NCI-H1417 (cell line): ENCODE measurements around the gene FAM117B.
A peak's percentile ranks its signal among the peaks of the same experiment; 100 is the strongest.
"Not testable (repeated sequence)": the region's sequence is repeated elsewhere in the genome, so short reads cannot be mapped to it uniquely, and the experiment has no call there.

Source experiments
- DNase-seq, 3 experiments: peaks; one replicate each; lab custom pipeline; 2025; lab: John Stamatoyannopoulos, UW

Gene FAM117B

GRCh38 chr2:202703091-202703490 is 68.3 kb downstream of the FAM117B start:
- DNase-seq = no peak

GRCh38 chr2:202704248-202704647 is 69.5 kb downstream of the FAM117B start:
- DNase-seq = no peak

- DNase-seq = peak in 1 of 3 experiments; percentile 28
Observed at GRCh38 chr2:202705446-202706020, 70.8 kb downstream of the FAM117B start.

GRCh38 chr2:202714971-202715935 is 80.5 kb downstream of the FAM117B start:
- DNase-seq = not testable (repeated sequence)

GRCh38 chr2:202716114-202716718 is 81.4 kb downstream of the FAM117B start:
- DNase-seq = no peak

GRCh38 chr2:202716953-202717597 is 82.3 kb downstream of the FAM117B start:
- no peak for DNase-seq

- DNase-seq = no peak
Observed at GRCh38 chr2:202717598-202718310, 83.0 kb downstream of the FAM117B start.

- DNase-seq = peak in 1 of 3 experiments; percentile 2
Observed at GRCh38 chr2:202718614-202719013, 83.8 kb downstream of the FAM117B start.

- DNase-seq = no peak
Observed at GRCh38 chr2:202720226-202720625, 85.5 kb downstream of the FAM117B start.

GRCh38 chr2:202721621-202722020 is 86.9 kb downstream of the FAM117B start:
- no peak for DNase-seq

GRCh38 chr2:202723746-202724145 is 89.0 kb downstream of the FAM117B start:
- DNase-seq = no peak

- DNase-seq = no peak
Observed at GRCh38 chr2:202726070-202726469, 91.3 kb downstream of the FAM117B start.

GRCh38 chr2:202736826-202737225 is 102.1 kb downstream of the FAM117B start:
- DNase-seq = no peak

GRCh38 chr2:202743613-202744012 is 108.8 kb downstream of the FAM117B start:
- DNase-seq = no peak

GRCh38 chr2:202749477-202749876 is 114.7 kb downstream of the FAM117B start:
- no peak for DNase-seq

GRCh38 chr2:202750763-202751427 is 116.1 kb downstream of the FAM117B start:
- no peak for DNase-seq

GRCh38 chr2:202752071-202752470 is 117.3 kb downstream of the FAM117B start:
- DNase-seq = no peak

GRCh38 chr2:202754936-202755335 is 120.2 kb downstream of the FAM117B start:
- no peak for DNase-seq

GRCh38 chr2:202756598-202756997 is 121.8 kb downstream of the FAM117B start:
- no peak for DNase-seq

- no peak for DNase-seq
Observed at GRCh38 chr2:202757339-202757738, 122.6 kb downstream of the FAM117B start.

GRCh38 chr2:202758128-202758527 is 123.4 kb downstream of the FAM117B start:
- no peak for DNase-seq
